ENCODE results near the gene SMTNL2.
A peak's percentile ranks its signal among the peaks of the same experiment; 100 is the strongest.
"Not testable (repeated sequence)": the region's sequence is repeated elsewhere in the genome, so short reads cannot be mapped to it uniquely, and the experiment has no call there.

Gene SMTNL2

DNA sequence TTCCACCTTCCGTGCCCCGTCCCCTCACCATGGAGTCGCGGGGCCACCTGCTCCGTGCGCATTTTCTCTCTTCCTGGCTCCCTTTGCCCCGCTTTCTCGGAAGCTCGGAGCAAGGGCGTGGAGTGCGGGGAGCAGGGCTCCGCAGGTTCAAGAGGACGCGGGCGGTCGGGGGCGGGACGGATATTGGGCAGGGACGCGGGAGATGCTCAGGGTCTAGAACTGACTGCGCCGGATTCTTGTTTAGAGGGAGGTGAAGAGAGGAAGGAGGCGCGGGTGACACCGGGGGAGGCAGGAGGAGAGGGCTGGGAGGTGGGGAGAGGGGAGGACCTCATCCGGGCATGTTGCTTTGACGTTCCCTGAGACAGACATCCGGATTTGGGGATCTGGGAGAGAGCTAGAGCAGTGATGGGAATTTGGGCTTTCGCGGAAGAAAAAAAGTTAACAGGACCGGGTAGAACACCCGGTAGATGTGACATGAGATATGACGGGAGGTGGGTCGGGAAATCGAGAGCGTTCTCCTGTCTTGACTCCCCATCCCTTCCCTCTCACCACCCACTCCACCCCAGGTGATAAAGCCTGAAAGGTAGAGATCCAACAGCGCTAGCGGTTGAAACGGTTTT is 56.4 kb downstream of the SMTNL2 start:
- not testable (repeated sequence) for H3K4me3 ChIP-seq (ENCODE audit: low read length in 2 of 2); H3K9me3 ChIP-seq (ENCODE audit: control insufficient read depth in 2 of 2, low read length in 2 of 2); H3K4me1 ChIP-seq (ENCODE audit: control insufficient read depth in 2 of 2, insufficient read depth in 2 of 2, low read length in 2 of 2); H3K27ac ChIP-seq (ENCODE audit: low read depth in 2 of 2, low read length in 2 of 2); H3K9ac ChIP-seq (ENCODE audit: low read depth in 1 of 2, low read length in 2 of 2); H3K36me3 ChIP-seq (ENCODE audit: control insufficient read depth in 2 of 2, insufficient read depth in 2 of 2, low read length in 2 of 2)
- H3K27me3 ChIP-seq (ENCODE audit: control insufficient read depth in 2 of 2, insufficient read depth in 2 of 2, low read length in 2 of 2): peaks cover 22 to 23% of the 10 kb centered on the region in 2 donors

- Histone ChIP-seq H3K27me3 (ENCODE audit: control insufficient read depth in 2 of 2, insufficient read depth in 2 of 2, low read length in 2 of 2) (peaks cover 20% of the 10 kb centered on the region in 2 donors), H3K4me1 (ENCODE audit: control insufficient read depth in 2 of 2, insufficient read depth in 2 of 2, low read length in 2 of 2) (peaks cover 0 to 2% of the 10 kb centered on the region in 2 donors), H3K27ac (ENCODE audit: low read depth in 2 of 2, low read length in 2 of 2) (no peak within 1 kb of the TSS), H3K36me3 (ENCODE audit: control insufficient read depth in 2 of 2, insufficient read depth in 2 of 2, low read length in 2 of 2) (no peaks in the 10 kb centered on the region), H3K4me3 (ENCODE audit: low read length in 2 of 2) (no peak within 1 kb of the TSS), H3K9me3 (ENCODE audit: control insufficient read depth in 2 of 2, low read length in 2 of 2) (no peaks in the 10 kb centered on the region), H3K9ac (ENCODE audit: low read depth in 1 of 2, low read length in 2 of 2) (no peak within 1 kb of the TSS)
Measured at GRCh38 chr17:4641297-4642195, 57.2 kb downstream of the SMTNL2 start, which contains the start of gene ALOX15. ALOX15 (minus strand) TSS chr17:4641678; CDS start chr17:4641651, 27 bp downstream.

- Histone ChIP-seq H3K4me3 (ENCODE audit: low read length in 2 of 2) (no peak overlapping the region), H3K9ac (ENCODE audit: low read depth in 1 of 2, low read length in 2 of 2) (no peak overlapping the region), H3K27me3 (ENCODE audit: control insufficient read depth in 2 of 2, insufficient read depth in 2 of 2, low read length in 2 of 2) (peaks cover 20% of the 10 kb centered on the region in 2 donors), H3K27ac (ENCODE audit: low read depth in 2 of 2, low read length in 2 of 2) (no peak overlapping the region), H3K36me3 (ENCODE audit: control insufficient read depth in 2 of 2, insufficient read depth in 2 of 2, low read length in 2 of 2) (no peaks in the 10 kb centered on the region), H3K4me1 (ENCODE audit: control insufficient read depth in 2 of 2, insufficient read depth in 2 of 2, low read length in 2 of 2) (peaks cover 0 to 2% of the 10 kb centered on the region in 2 donors), H3K9me3 (ENCODE audit: control insufficient read depth in 2 of 2, low read length in 2 of 2) (no peaks in the 10 kb centered on the region)
Measured at GRCh38 chr17:4642286-4642685, 58.0 kb downstream of the SMTNL2 start.

GRCh38 chr17:4643676-4644075 is 59.3 kb downstream of the SMTNL2 start:
- H3K4me1 ChIP-seq (ENCODE audit: control insufficient read depth in 2 of 2, insufficient read depth in 2 of 2, low read length in 2 of 2): peaks cover 2 to 5% of the 10 kb centered on the region in 2 donors
- peak overlapping the region in 1 of 2 donors; percentile 13 for H3K27ac ChIP-seq (ENCODE audit: low read depth in 2 of 2, low read length in 2 of 2)
- peaks cover 17 to 18% of the 10 kb centered on the region in 2 donors for H3K27me3 ChIP-seq (ENCODE audit: control insufficient read depth in 2 of 2, insufficient read depth in 2 of 2, low read length in 2 of 2)
- H3K9me3 ChIP-seq (ENCODE audit: control insufficient read depth in 2 of 2, low read length in 2 of 2): no peaks in the 10 kb centered on the region
- H3K36me3 ChIP-seq (ENCODE audit: control insufficient read depth in 2 of 2, insufficient read depth in 2 of 2, low read length in 2 of 2): no peaks in the 10 kb centered on the region
- H3K4me3 ChIP-seq (ENCODE audit: low read length in 2 of 2): no peak overlapping the region
- no peak overlapping the region for H3K9ac ChIP-seq (ENCODE audit: low read depth in 1 of 2, low read length in 2 of 2)

DNA sequence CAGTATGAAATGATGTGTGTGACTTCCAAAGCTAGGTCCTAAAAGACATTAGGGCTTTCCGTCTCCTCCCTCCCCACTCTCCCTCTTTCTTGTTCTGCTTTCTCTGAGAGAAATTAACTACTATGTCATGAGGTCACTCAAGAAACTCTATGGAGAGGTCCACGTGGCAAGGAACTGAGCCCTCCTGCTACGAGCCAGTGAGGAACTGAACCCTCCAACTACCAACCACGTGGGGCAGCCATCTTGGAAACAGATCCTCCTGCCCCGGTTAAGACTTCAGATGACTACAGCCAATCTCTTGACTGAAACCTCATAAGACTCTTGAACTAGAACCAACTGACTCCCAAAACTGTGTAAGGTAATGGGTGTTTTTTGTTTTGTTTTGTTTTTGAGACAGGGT is 61.3 kb downstream of the SMTNL2 start:
- Histone ChIP-seq H3K27ac (ENCODE audit: low read depth in 2 of 2, low read length in 2 of 2) (no peak overlapping the region), H3K4me1 (ENCODE audit: control insufficient read depth in 2 of 2, insufficient read depth in 2 of 2, low read length in 2 of 2) (peaks cover 0 to 11% of the 10 kb centered on the region in 2 donors), H3K27me3 (ENCODE audit: control insufficient read depth in 2 of 2, insufficient read depth in 2 of 2, low read length in 2 of 2) (peaks cover 10 to 12% of the 10 kb centered on the region in 2 donors), H3K36me3 (ENCODE audit: control insufficient read depth in 2 of 2, insufficient read depth in 2 of 2, low read length in 2 of 2) (no peaks in the 10 kb centered on the region), H3K9me3 (ENCODE audit: control insufficient read depth in 2 of 2, low read length in 2 of 2) (no peaks in the 10 kb centered on the region), H3K9ac (ENCODE audit: low read depth in 1 of 2, low read length in 2 of 2) (no peak overlapping the region), H3K4me3 (ENCODE audit: low read length in 2 of 2) (no peak overlapping the region)

DNA sequence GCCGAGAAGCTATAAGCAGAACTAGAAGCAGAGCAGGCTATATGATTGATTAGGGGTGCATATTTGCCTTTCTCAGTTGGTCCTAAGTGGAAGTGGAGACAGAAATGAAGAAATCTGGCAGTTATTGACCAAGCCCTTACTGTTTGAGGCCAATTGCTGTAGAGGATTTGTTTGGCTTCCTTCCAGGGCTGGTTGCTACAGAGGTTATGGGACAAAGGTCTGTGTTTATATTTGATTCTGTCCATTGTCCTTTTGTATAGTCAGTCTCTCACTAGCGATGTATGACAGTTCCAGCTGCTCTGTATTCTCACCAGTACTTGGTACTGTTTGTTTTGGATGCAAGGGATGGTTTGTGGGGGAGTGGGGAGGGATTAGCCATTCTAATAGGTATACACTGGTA is 64.4 kb downstream of the SMTNL2 start:
- H3K4me1 ChIP-seq (ENCODE audit: control insufficient read depth in 2 of 2, insufficient read depth in 2 of 2, low read length in 2 of 2): peaks cover 0 to 11% of the 10 kb centered on the region in 2 donors
- no peaks in the 10 kb centered on the region for H3K36me3 ChIP-seq (ENCODE audit: control insufficient read depth in 2 of 2, insufficient read depth in 2 of 2, low read length in 2 of 2)
- H3K27ac ChIP-seq (ENCODE audit: low read depth in 2 of 2, low read length in 2 of 2): peak overlapping the region; percentile 41 to 42
- no peaks in the 10 kb centered on the region for H3K9me3 ChIP-seq (ENCODE audit: control insufficient read depth in 2 of 2, low read length in 2 of 2)
- no peak overlapping the region for H3K9ac ChIP-seq (ENCODE audit: low read depth in 1 of 2, low read length in 2 of 2)
- peak overlapping the region in 1 of 2 donors; percentile 26 for H3K4me3 ChIP-seq (ENCODE audit: low read length in 2 of 2)
- H3K27me3 ChIP-seq (ENCODE audit: control insufficient read depth in 2 of 2, insufficient read depth in 2 of 2, low read length in 2 of 2): peaks cover 0 to 4% of the 10 kb centered on the region in 2 donors

DNA sequence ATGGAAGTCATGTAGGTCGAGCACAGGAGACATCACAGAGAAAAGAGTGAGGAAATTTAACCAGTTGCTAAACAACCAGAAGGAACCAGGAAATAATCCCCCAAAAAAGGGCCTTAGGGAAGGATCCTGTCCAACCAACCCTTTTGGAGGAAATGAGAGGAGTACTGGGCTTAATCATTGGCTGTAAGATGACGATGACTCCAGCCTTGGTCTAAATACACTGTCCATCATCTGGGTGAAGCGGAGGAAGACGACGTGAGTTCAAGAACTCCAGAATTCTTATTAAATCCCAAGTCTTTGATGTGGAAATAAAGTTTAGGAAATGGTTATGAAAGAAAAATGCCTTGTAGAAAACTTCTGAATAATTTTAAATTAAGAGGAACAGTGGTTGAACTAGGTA is 68.7 kb downstream of the SMTNL2 start:
- no peak overlapping the region for H3K27ac ChIP-seq (ENCODE audit: low read depth in 2 of 2, low read length in 2 of 2)
- no peaks in the 10 kb centered on the region for H3K9me3 ChIP-seq (ENCODE audit: control insufficient read depth in 2 of 2, low read length in 2 of 2)
- no peak overlapping the region for H3K4me3 ChIP-seq (ENCODE audit: low read length in 2 of 2)
- peaks cover 0 to 4% of the 10 kb centered on the region in 2 donors for H3K27me3 ChIP-seq (ENCODE audit: control insufficient read depth in 2 of 2, insufficient read depth in 2 of 2, low read length in 2 of 2)
- H3K4me1 ChIP-seq (ENCODE audit: control insufficient read depth in 2 of 2, insufficient read depth in 2 of 2, low read length in 2 of 2): peaks cover 0 to 9% of the 10 kb centered on the region in 2 donors
- H3K9ac ChIP-seq (ENCODE audit: low read depth in 1 of 2, low read length in 2 of 2): no peak overlapping the region
- H3K36me3 ChIP-seq (ENCODE audit: control insufficient read depth in 2 of 2, insufficient read depth in 2 of 2, low read length in 2 of 2): no peaks in the 10 kb centered on the region

GRCh38 chr17:4655933-4656332 is 71.6 kb downstream of the SMTNL2 start:
- not testable (repeated sequence) for H3K9ac ChIP-seq (ENCODE audit: low read depth in 1 of 2, low read length in 2 of 2); H3K9me3 ChIP-seq (ENCODE audit: control insufficient read depth in 2 of 2, low read length in 2 of 2); H3K4me1 ChIP-seq (ENCODE audit: control insufficient read depth in 2 of 2, insufficient read depth in 2 of 2, low read length in 2 of 2); H3K27me3 ChIP-seq (ENCODE audit: control insufficient read depth in 2 of 2, insufficient read depth in 2 of 2, low read length in 2 of 2); H3K4me3 ChIP-seq (ENCODE audit: low read length in 2 of 2); H3K36me3 ChIP-seq (ENCODE audit: control insufficient read depth in 2 of 2, insufficient read depth in 2 of 2, low read length in 2 of 2); H3K27ac ChIP-seq (ENCODE audit: low read depth in 2 of 2, low read length in 2 of 2)

- Histone ChIP-seq H3K4me3 (ENCODE audit: low read length in 2 of 2) (no peak overlapping the region), H3K27me3 (ENCODE audit: control insufficient read depth in 2 of 2, insufficient read depth in 2 of 2, low read length in 2 of 2) (no peaks in the 10 kb centered on the region)
Measured at GRCh38 chr17:4657678-4658077, 73.3 kb downstream of the SMTNL2 start.

More at GRCh38 chr17:4657678-4658077, 73.3 kb downstream of the SMTNL2 start:
- no peaks in the 10 kb centered on the region for H3K9me3 ChIP-seq (ENCODE audit: control insufficient read depth in 2 of 2, low read length in 2 of 2)
- H3K27ac ChIP-seq (ENCODE audit: low read depth in 2 of 2, low read length in 2 of 2): no peak overlapping the region
- H3K9ac ChIP-seq (ENCODE audit: low read depth in 1 of 2, low read length in 2 of 2): no peak overlapping the region
- H3K4me1 ChIP-seq (ENCODE audit: control insufficient read depth in 2 of 2, insufficient read depth in 2 of 2, low read length in 2 of 2): no peaks in the 10 kb centered on the region
- H3K36me3 ChIP-seq (ENCODE audit: control insufficient read depth in 2 of 2, insufficient read depth in 2 of 2, low read length in 2 of 2): no peaks in the 10 kb centered on the region
